SK-N-SH treated with all-trans-retinoic acid at 6 μM for 48 hours (cell line): ENCODE measurements around the gene KCNK5.

Source experiments
- ATAC-seq: fragments of 200-7000 bp; cut with Tn5 transposase; 3 replicates; pipeline ENCODE4 v1.9.1; 2020; ENCODE audit warnings: mild to moderate bottlenecking, moderate library complexity
- ARNTL ChIP-seq: fragments of 450-650 bp; formaldehyde crosslinking; IDR thresholded peaks from 2 replicates; pipeline ENCODE4 v1.5.0; 2020; ENCODE audit warnings: low read depth, mild to moderate bottlenecking, moderate library complexity, borderline replicate concordance
- CSDC2 ChIP-seq: fragments of 250-450 bp; sonication (Bioruptor Pico); IDR thresholded peaks from 2 replicates; pipeline ENCODE4 v1.5.0; 2020; ENCODE audit warnings: mild to moderate bottlenecking, moderate library complexity
- GLIS3 ChIP-seq: fragments of 250-450 bp; sonication (Bioruptor Pico); IDR thresholded peaks from 2 replicates; pipeline ENCODE4 v1.5.0; 2020; ENCODE audit warnings: mild to moderate bottlenecking, moderate library complexity
- ISL1 ChIP-seq: fragments of 250-450 bp; sonication (Bioruptor Pico); IDR thresholded peaks from 2 replicates; pipeline ENCODE4 v2.1.2; 2022; ENCODE audit warnings: mild to moderate bottlenecking, moderate library complexity
- OSR1 ChIP-seq: fragments of 250-450 bp; sonication (Bioruptor Pico); IDR thresholded peaks from 2 replicates; pipeline ENCODE4 v1.8.0; 2022; ENCODE audit warnings: moderate library complexity, mild to moderate bottlenecking, inconsistent platforms
- PATZ1 ChIP-seq: fragments of 250-450 bp; sonication (Bioruptor Pico); IDR thresholded peaks from 2 replicates; pipeline ENCODE4 v1.8.0; 2020; ENCODE audit warnings: mild to moderate bottlenecking, moderate library complexity, borderline replicate concordance
- PPARA ChIP-seq: fragments of 250-450 bp; sonication (Bioruptor Pico); IDR thresholded peaks from 2 replicates; pipeline ENCODE4 v1.5.0; 2020; ENCODE audit warnings: mild to moderate bottlenecking, borderline replicate concordance
- RARB ChIP-seq: fragments of 250-450 bp; sonication (Bioruptor Pico); IDR thresholded peaks from 2 replicates; pipeline ENCODE4 v1.8.0; 2021; ENCODE audit warnings: mild to moderate bottlenecking, moderate library complexity
- SNAI2 ChIP-seq: fragments of 250-450 bp; sonication (Bioruptor Pico); IDR thresholded peaks from 2 replicates; pipeline ENCODE4 v1.5.0; 2020; ENCODE audit warnings: mild to moderate bottlenecking, moderate library complexity
- TCF4 ChIP-seq: fragments of 250-450 bp; sonication (Bioruptor Pico); IDR thresholded peaks from 2 replicates; pipeline ENCODE4 v1.8.0; 2021; ENCODE audit warnings: mild to moderate bottlenecking, moderate library complexity, borderline replicate concordance
- TOX ChIP-seq: fragments of 250-450 bp; sonication (Bioruptor Pico); IDR thresholded peaks from 2 replicates; pipeline ENCODE4 v1.8.0; 2021; ENCODE audit warnings: mild to moderate bottlenecking, moderate library complexity, borderline replicate concordance
- TSHZ2 ChIP-seq: fragments of 250-450 bp; sonication (Bioruptor Pico); IDR thresholded peaks from 2 replicates; pipeline ENCODE4 v1.5.0; 2020; ENCODE audit warnings: mild to moderate bottlenecking, moderate library complexity
- ZC3H10 ChIP-seq: fragments of 250-450 bp; sonication (Bioruptor Pico); IDR thresholded peaks from 2 replicates; pipeline ENCODE4 v1.5.1; 2021; ENCODE audit warnings: mild to moderate bottlenecking, moderate library complexity
- ZFP3 ChIP-seq: fragments of 250-450 bp; sonication (Bioruptor Pico); IDR thresholded peaks from 2 replicates; pipeline ENCODE4 v1.5.0; 2020; ENCODE audit warnings: mild to moderate bottlenecking, moderate library complexity
- ZFP30 ChIP-seq: fragments of 450-650 bp; formaldehyde crosslinking; IDR thresholded peaks from 2 replicates; pipeline ENCODE4 v1.5.0; 2022; ENCODE audit warnings: mild to moderate bottlenecking, moderate library complexity
- ZNF565 ChIP-seq: fragments of 450-650 bp; formaldehyde crosslinking; conservative IDR thresholded peaks from 2 replicates; pipeline ENCODE4 v1.5.0; 2020; ENCODE audit warnings: low read depth, mild to moderate bottlenecking, moderate library complexity
- ZNF70 ChIP-seq: fragments of 450-650 bp; formaldehyde crosslinking; IDR thresholded peaks from 2 replicates; pipeline ENCODE4 v1.5.0; 2020; ENCODE audit warnings: mild to moderate bottlenecking, moderate library complexity
- TF ChIP-seq, protein P1 (sequence below): fragments of 250-450 bp; sonication (Bioruptor Pico); IDR thresholded peaks from 2 replicates; pipeline ENCODE4 v1.5.1; 2020; ENCODE audit warnings: low read depth, mild to moderate bottlenecking, moderate library complexity

KCNK5 gene

DNA sequence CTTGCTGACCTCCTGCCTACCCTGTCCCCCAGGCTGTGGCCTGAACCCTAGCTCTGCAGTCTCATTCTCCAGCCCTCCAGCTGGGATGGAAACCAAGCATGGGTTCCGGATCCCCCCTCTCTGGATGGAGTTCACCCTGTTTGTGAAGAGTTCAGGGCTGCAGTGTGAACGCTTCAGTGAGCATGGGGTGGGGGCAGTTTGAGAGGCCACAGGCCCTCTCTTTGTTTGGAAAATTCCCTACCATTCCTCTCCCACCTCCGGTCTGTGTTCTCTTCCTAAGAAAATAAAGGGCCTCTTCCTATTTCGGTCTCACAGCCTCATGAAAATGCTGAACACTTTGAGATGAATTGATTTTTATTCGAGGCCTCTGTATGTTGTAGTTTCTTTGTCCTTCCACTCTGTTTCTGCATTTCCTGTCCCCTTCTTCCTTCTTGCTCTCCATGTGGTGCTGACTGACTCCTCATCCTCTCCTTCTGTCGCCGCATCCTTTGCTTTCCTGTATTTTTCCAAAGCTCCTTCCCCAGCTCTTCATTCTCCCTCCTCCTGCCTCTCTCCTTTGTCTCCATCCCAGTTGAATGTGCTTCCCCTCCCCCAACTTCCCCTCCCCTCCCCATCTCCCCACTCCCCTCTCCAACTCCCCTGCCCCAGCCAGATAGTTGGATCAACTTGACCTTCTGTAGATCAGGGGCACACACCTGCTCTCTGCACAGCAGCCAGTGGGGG is 2.4 kb upstream of the KCNK5 start:
- no peak for TF ChIP-seq RARB
- TF ChIP-seq, protein P1, sequence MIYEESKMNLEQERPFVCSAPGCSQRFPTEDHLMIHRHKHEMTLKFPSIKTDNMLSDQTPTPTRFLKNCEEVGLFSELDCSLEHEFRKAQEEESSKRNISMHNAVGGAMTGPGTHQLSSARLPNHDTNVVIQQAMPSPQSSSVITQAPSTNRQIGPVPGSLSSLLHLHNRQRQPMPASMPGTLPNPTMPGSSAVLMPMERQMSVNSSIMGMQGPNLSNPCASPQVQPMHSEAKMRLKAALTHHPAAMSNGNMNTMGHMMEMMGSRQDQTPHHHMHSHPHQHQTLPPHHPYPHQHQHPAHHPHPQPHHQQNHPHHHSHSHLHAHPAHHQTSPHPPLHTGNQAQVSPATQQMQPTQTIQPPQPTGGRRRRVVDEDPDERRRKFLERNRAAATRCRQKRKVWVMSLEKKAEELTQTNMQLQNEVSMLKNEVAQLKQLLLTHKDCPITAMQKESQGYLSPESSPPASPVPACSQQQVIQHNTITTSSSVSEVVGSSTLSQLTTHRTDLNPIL (CRISPR knock-in tag): no peak
- no peak for TF ChIP-seq PPARA (CRISPR knock-in tag)
- no peak for TF ChIP-seq ZC3H10
- no peak for TF ChIP-seq ZFP30
- no peak for TF ChIP-seq OSR1 (CRISPR knock-in tag)
- TF ChIP-seq CSDC2 (CRISPR knock-in tag): no peak
- TF ChIP-seq ZNF70 (CRISPR knock-in tag): no peak
- no peak for TF ChIP-seq ZFP3 (CRISPR knock-in tag)
- no peak for TF ChIP-seq TSHZ2 (CRISPR knock-in tag)
- TF ChIP-seq GLIS3: no peak
- TF ChIP-seq, all 23 proteins: peak for 0
- ATAC-seq: no peak

DNA sequence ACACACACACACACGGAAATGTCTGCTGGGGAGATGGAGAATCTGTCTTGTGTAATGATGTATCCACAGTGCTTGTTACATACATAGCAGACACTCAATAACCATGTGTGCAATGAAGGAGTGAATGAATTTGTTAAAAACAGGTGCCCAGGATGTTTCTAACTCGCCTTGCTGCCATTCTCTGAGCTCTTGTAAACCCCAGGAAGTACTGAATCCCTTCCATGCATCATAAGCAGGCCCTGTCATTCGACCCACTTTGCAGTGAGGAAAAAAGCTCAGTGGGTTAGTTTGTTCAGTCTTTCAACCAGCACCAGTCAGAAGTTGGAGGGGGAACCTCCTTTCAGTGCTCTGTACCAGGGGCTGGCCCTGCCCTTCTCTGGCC is 1.4 kb upstream of the KCNK5 start:
- no peak for ATAC-seq
- TF ChIP-seq, protein P1 (CRISPR knock-in tag): no peak
- TF ChIP-seq ZNF565 (CRISPR knock-in tag) (no peak), PATZ1 (no peak), OSR1 (CRISPR knock-in tag) (no peak), SNAI2 (CRISPR knock-in tag) (no peak)

DNA sequence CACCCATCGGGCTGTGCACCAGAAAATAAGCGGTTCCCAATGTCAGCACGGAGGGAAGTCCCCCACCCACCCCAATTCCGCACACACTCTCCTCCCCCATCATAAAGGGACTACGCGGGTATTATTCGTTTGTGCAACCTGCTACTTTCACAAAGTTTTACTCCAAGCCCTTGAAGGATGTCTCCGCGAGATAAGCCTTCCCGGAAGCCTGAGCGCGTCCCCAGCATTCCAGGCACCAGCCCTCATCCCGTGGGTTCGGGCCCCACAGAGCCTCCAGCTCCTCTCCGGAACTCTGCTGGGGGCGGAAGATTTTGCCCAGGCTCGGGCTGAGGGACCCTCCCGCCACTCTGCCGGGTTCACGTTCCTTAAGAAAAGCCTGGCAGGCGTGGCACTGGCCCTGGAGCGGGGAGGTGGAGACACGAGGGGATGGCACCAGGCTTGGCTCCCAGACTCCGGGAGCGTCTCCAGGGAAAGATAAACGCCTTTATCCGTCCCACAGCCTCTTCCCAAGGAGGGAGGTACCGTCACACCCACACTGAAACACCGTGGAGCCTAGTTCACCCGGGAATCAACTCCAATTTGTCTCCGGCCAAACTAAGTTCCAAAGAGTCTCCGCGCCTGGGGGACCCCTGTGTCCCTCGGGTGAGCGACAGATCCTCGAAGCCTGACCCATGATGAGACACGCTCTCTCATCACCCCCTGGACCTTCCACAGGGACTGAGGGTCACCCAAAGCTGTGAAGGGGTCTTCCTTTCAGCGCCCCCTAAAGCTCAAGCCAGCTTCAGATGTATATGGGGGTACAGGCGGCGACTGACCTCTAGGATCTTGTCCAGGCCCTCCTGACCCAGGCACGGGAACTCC is 934 bp downstream of the KCNK5 start:
- no peak for ATAC-seq
- TF ChIP-seq TOX: no peak
- no peak for TF ChIP-seq ZNF70 (CRISPR knock-in tag)
- TF ChIP-seq, protein P1 (CRISPR knock-in tag): no peak
- TF ChIP-seq ZNF565 (CRISPR knock-in tag): no peak
- TF ChIP-seq ISL1 (CRISPR knock-in tag): no peak
- TF ChIP-seq ARNTL (CRISPR knock-in tag): no peak
- no peak for TF ChIP-seq ZFP3 (CRISPR knock-in tag)

- ATAC-seq: no peak
- TF ChIP-seq ZC3H10: no peak
- TF ChIP-seq GLIS3: no peak
- TF ChIP-seq RARB: no peak
- no peak for TF ChIP-seq ZNF70 (CRISPR knock-in tag)
- TF ChIP-seq TSHZ2 (CRISPR knock-in tag): no peak
- TF ChIP-seq TOX: no peak
- TF ChIP-seq, protein P1 (CRISPR knock-in tag): no peak
- no peak for TF ChIP-seq ARNTL (CRISPR knock-in tag)
- no peak for TF ChIP-seq CSDC2 (CRISPR knock-in tag)
- no peak for TF ChIP-seq TCF4 (CRISPR knock-in tag)
- TF ChIP-seq OSR1 (CRISPR knock-in tag): no peak
These were observed 1.8 kb downstream of the KCNK5 start for GRCh38 chr6:39227476-39227875.
